NCI-H460 (cell line): ENCODE measurements around the gene FBH1. TPM values are rescaled to one million over a fixed set of nuclear protein-coding genes. Genes with fewer than 3 reads are reported as not detected.
"Not testable (repeated sequence)": the region's sequence is repeated elsewhere in the genome, so short reads cannot be mapped to it uniquely, and the experiment has no call there.

Source experiments
- DNase-seq: peaks from one replicate; pipeline ENCODE4 v3.0.0-alpha.2; 2016; ENCODE audit warnings: low read depth; ENCODE audit errors: extremely low read depth
- total RNA-seq: library from RNA; depleted of rRNA; stranded (reverse); fragments of >200 nt; shearing (Covaris generic); gene quantifications from 2 replicates; pipeline ENCODE4 v1.2.3, GENCODE V29; 2014

Gene FBH1
- total RNA-seq, 1 experiment from 2014 or later = 37.9 TPM

DNA sequence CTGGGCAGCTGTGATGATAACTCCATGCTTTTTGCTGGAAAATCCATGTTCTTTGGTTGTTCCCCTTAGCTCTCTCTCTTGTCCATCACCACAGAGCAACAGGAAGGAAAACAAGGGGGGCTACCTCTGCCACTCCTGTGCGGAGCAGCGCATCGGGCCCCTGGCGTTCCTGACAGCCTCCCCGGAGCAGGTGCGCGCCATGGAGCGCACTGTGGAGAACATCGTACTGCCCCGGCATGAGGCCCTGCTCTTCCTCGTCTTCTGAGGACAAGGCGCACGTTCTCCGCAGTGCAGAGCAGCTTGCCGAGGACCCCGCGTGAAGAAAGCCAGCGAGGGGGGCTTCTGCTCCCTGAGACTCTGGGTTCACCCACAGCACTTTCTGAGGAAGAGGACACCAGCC lies 47.0 kb downstream of the FBH1 start:
- DNase-seq = no peak

GRCh38 chr10:5938291-5938690 lies 48.2 kb downstream of the FBH1 start:
- no peak for DNase-seq

DNA sequence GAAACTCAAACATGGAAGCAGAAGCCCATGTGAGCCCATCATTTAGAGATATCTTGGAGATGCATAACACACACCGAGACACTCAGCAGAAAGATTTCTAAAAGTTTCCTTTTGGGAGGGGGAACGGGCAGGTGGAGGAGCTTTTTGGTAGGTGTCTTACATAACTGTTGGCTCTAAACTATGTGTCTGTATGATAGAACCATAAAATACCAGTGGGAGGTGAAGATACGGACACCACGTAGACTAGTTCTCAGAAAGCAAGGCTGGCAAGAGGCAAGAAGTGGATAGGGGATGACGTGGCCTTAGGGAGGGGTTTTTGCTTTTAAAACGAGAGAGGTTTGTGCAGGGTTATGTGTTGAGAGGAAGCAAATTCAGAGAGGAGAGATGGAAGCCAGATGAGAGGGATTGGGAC lies 50.8 kb downstream of the FBH1 start:
- DNase-seq = no peak

DNA sequence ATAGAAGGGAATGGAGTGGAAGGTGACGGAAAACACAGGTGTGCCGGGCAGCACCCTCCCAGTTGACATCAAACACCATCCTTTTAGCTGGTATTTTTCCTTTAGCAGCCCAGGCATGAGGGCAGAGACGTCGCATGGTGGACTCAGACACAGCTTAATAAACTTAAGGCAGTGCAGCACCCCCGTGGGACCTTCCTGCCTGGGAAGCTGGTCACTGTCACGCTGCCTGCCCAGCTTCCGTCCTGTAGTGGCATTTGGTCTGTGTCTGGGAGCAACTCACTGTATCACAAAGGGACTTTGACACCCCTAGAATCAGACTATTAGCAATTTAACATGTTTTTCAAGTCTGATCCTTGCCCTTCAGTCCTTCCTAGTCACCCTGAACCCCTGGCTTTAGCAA lies 51.5 kb downstream of the FBH1 start:
- no peak for DNase-seq

- DNase-seq = no peak
Observed at GRCh38 chr10:5942001-5942400, 52.0 kb downstream of the FBH1 start.

DNA sequence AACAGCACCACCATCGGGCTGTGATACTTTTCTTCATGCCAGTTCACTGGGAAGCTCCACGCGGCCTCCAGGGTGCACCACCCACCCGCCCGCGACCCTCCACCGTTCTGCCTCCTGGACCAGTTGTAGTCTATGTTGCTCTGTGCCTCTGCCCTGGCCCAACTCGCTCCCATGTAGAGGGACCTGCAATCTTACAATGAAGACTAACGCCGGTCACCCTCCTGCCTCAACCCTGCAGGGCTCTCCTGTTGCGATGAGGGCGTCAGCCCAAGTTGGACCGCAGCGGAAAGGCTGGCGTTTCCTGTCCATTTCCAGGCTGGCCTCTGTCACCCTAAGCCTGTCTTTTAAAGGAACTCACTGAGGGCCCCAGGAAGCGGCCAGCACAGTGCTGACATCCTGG lies 52.4 kb downstream of the FBH1 start:
- DNase-seq = no peak

GRCh38 chr10:5943536-5943935 lies 53.5 kb downstream of the FBH1 start:
- no peak for DNase-seq

- no peak for DNase-seq
Observed at GRCh38 chr10:5944389-5945189, 54.5 kb downstream of the FBH1 start.

GRCh38 chr10:5945190-5945509 lies 55.1 kb downstream of the FBH1 start:
- no peak for DNase-seq

- DNase-seq = no peak
Observed at GRCh38 chr10:5945561-5946418, 55.7 kb downstream of the FBH1 start.

DNA sequence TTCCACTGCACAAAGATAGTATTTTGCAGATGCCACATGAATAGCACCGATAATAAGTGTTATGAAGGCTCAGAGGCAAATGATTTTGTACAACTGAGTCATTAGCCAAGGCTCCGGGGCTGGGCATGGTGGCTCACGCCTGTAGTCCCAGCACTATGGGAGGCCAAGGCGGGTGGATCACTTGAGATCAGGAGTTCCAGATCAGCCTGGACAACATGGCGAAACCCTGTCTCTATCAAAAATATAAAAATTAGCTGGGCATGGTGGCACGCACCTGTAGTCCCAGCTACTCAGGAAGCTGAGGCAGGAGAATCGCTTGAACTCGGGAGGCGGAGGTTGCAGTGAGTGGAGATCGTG lies 56.4 kb downstream of the FBH1 start:
- not testable (repeated sequence) for DNase-seq

- no peak for DNase-seq
Observed at GRCh38 chr10:5946786-5947185, 56.7 kb downstream of the FBH1 start.

DNA sequence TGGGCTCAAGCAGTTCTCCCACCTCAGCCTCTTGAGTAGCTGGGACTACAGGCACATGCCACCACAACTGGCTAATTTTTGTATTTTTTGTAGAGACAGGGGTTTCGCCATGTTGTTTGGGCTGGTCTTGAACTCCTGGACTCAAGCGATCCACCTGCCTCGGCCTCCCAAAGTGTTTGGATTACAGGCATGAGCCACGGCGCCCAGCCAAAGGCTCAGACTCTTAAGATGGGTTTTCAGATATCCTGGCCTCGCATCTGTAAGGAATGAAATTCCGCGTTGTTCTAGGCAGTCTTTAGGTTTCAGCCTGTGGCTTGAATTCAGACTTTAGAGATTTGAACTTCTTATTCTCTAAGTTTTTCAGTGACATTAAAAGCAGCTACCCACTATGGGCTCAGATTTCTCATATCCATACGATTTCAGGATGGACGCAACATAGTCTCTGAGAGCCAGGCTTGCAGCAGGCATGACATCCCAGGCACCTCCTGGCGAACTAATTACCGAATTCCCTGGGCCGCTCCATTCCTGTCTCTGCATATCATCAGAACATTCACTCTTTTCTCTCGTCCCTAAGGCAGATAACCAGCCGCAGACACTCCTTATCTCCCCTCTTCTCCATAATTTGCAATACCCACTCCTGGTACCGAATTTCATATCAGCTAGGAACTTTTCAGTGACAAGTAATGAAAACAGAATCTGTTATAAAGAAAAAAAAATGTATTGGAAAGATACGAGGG lies 57.6 kb downstream of the FBH1 start:
- DNase-seq = no peak

GRCh38 chr10:5948208-5948585 lies 58.2 kb downstream of the FBH1 start:
- no peak for DNase-seq

DNA sequence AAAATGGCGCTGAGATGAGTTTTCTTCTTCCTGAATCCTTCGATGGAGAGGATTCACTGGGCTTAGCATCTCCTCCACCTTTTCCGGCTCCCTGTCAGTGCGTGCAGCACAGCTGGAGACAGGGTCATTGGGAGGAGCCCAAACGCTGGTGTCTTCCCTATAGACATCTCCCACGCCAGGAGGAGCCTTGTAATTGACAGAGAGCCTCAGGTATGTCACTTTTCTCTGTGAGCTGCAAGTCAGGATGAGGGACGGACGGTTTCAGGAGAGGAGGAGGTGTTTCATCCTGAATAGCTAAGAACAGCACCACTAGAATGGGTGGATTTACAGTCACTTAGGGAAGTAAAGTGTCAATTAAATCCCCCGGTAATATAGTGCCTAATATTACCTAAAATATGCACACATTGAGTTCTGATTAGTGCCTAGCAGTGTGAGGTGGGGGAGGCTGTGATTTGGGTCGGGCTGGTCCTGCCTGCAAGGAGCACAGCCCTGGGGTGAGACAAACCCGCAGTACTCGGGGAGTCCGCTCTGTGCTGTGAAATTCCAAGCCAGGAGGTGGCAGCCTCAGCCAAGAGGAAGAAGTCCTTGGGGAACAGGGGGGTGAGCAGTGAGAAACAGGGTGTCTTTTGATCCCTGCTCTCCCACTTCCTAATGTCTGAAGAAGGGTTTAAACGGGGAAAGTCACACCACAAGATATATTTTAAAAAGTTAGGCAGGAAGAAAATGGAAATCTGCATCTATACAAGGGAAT lies 59.1 kb downstream of the FBH1 start:
- DNase-seq = peak; percentile 47

GRCh38 chr10:5951167-5951711 lies 61.2 kb downstream of the FBH1 start:
- DNase-seq = no peak

GRCh38 chr10:5951721-5952407 lies 61.8 kb downstream of the FBH1 start:
- DNase-seq = no peak

DNA sequence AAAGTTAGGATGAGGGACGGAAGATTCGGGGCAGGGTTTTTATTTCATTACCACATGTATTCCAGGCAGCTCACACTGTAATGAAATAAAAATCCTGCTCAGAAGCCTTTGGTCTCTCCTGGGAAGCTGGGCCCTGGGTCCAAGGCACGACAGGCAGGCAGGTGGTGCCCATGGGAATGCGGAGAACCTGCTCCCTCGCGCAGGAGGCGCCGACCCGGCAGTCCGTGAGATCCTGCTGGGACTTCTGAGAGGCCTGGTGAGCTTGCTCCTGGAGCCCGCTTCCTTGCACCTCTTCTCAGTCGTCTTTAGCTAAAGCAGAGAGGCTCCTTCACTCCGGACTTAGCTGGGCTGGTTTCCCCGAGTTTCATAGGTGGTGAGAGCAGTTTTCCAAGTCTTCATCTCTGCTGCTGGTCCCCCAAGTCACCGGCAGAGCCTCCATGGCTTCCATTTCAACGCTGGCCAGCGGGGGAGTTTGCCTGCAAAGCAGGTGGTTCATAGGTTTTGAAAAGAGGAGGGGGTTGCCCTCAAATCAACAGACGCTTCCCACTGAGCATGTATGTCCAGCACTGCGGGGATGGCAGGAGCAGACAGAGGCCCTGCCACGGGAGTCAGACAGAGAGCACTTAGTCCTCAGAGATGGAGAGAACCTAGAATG lies 62.8 kb downstream of the FBH1 start:
- no peak for DNase-seq

DNA sequence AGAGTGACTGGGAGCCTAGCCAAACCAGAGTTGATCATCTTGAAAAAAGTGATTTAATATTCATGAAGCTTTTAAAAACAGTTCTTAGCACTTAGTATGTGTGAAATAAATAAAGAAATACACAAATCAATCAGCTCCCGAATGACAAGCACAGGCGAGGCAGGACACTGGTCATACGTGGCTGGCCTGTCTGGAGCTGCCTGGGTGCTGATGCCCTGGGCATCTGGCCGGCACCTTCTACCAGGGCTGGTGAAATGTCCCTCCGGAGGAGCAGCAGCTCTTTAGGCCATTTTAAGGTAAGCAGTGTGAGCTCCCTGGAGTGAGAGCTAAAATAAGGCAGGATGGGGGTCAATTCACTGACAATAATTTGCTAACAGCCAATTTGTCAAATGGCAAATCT lies 63.6 kb downstream of the FBH1 start:
- no peak for DNase-seq
